Activated T-cell treated with anti-CD3 and anti-CD28 coated beads for 24 hours (primary cell): ENCODE data around the gene RNASE13.

ENCODE experiments used
- DNase-seq: peaks from one replicate; pipeline ENCODE4 v3.0.0-alpha.2; 2020; ENCODE audit warnings: low read depth

RNASE13 gene

DNA sequence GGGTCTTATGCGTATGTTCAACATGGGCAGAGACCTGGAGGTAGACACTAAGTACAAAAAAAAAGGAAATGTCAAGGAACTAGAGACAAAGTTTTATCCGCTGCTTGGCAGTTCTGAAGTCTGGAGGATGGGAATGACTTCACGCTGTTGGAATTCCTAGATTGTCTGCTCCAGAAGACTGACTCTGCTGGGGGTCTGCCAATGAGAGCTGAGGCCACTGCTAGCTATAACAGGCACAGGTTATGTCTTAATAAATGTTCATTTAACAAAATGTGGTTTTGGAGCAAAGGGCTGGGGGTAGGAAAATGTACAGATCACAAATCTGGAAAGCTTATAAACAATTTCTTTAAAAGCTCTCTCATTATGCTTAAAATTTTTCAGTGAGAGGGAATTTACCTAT, 28.9 kb upstream of the RNASE13 start:
- no peak for DNase-seq

DNA sequence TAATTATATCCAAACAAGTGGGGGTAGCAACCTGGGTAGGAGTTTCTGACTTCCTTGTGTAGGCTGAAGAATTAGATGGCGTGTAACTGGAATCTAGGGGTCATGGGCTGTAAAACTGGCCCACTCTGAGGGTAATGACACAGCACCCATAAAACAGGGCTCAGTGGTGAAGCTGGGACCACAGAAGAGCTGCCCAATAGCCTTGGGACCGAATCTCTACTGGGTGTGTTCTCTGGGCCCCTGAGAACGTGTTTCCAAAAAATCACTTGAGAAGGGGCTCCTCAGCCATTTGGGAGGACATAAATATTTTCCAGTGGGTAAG, 26.7 kb upstream of the RNASE13 start:
- no peak for DNase-seq

DNA sequence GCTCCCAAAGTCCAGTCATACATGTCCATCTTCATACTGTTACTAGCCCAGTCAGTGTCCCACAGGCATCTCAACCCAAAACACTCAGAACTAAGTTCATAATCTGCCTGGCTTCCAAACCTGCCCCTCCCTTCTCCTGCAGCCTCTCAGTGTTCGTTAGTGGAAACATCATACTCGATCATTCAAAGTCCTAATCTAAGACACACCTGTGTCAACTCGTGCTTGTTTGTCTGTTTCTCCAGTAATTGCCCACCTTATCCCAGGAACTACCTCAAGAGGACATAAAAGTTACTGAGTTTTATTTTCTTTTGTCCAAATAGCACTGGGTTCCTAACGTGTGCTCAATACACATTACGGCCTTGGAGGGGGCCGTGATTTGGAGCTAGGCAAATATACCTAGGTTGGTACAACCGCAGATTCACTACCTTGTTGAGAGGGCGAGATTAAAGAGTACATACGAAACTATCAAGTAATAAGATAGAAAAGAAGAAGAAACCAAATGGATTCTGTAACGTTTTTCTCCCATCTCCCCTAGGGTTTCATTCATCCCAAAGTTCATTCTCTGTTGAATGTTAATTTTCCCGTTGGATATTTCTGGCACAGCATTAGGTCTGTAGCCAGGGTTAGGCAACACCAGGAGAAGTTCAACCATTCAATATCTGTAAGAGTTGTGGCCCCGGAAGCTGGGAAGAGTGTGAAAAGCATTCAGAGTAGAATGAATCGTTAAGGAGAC, 26.2 kb upstream of the RNASE13 start:
- DNase-seq, result no peak

DNA sequence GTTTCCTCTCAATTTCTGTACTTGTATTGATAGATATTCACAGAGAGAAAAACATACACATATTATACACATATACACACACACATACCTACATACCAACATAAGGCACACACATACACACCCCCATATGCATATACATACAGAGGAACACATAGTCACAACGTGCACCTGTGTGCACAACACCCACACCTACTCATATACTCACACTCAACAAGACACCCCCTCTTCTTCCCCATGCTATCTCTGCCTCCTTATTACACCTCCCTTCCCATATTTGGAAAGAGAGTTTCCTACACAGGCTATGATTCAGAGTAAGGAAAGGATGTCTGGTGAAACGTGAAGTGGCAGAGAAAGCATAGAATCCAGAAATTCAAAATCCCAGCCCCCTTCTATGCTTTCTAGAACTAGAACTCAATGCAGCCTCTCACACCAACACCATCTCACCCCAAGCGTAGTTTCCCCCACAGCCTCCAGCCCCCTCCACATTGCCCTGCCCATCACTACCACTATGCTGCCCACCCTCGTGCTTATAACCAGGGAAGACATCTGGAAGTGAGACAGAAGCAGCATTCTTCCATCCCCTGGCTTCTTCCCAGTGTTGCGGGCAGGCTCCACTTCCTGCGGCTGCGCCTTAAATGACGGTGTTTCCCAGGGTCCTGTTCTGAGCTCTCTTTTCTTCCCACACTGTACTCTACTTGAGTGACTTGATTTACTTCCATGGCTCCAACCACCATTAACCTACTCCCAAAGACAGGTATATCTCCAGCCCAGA, 25.4 kb upstream of the RNASE13 start:
- DNase-seq, result no peak

DNA sequence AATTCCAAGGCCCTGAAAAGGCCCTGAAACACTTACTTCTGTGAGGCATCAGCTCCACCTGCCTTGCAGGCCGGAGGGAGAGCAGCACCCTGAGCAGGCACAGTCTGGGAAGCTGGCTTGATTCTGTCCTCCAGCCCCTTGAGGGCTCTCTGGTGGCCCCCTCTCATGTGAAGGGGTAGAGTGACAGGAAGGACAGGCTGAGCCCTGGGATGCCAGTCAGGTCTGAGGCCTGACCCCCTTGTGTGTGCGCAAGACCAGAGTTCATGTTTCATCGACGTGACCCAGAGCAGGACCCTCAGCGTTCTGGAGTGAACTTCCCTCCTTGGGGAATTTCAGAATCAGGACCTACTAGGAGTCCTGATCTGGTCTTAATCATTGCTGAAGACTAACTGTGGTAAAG, 24.3 kb upstream of the RNASE13 start:
- no peak for DNase-seq

DNA sequence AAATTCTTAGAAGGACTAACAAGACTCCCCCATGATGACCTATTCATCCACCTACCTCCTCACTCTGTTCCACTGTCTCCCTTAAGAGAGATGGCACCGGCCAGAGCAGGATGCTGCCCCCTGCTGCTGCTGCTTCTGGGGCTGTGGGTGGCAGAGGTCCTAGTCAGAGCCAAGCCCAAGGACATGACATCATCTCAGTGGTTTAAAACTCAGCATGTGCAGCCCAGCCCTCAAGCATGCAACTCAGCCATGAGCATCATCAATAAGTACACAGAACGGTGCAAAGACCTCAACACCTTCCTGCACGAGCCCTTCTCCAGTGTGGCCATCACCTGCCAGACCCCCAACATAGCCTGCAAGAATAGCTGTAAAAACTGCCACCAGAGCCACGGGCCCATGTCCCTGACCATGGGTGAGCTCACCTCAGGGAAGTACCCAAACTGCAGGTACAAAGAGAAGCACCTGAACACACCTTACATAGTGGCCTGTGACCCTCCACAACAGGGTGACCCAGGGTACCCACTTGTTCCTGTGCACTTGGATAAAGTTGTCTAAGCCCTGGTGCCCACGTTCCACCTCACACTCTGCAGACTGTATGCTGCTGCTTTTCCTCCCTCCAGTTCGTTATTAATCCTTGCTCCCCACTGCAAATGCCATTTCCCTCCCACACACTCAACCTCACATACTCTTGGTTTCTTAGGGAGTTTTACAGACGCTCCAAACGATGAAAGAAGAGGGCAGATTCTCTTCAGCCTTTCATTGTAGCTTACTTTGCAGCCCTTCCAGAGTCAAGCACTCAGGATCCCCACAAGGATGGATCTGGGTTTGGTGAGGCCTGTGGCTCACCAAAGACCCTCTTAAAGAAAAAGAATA, 23.4 kb upstream of the RNASE13 start, which contains the start of gene RNASE8:
Gene RNASE8 (plus strand): TSS at position 20 of the 873 bp plus-strand sequence. CDS start 71 bp downstream, at position 91.
- no peak for DNase-seq

DNA sequence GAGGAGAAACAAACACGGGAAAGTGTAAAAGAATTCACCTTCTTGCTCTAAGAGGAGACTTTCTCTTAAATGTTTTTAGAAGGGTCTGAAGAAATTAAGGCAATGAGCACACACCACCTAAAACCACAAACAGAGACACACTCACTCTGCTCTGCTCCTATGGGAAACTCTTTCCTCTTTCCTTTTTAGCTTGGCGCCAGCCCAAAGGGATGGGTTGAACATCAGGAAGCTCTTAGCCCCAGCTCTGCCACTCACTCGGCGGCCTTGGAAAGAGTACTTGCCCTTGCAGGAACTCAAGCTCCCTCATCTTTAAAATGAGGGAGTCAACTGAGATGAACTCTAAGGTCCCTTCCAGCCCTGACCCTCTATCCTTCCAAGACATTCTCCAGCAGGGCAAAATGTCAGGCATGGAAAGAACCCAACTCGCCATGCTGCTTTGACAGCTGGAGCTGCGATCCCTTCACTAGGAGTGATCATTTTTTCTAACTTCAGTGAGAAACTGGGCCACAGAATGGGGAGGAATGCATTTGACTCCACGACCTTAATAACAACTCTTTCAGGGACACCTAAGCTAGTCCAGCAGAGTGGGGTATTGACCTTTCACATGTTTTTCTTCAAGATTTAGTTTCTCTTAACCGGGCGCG, 22.0 kb upstream of the RNASE13 start:
- DNase-seq, result no peak

DNA sequence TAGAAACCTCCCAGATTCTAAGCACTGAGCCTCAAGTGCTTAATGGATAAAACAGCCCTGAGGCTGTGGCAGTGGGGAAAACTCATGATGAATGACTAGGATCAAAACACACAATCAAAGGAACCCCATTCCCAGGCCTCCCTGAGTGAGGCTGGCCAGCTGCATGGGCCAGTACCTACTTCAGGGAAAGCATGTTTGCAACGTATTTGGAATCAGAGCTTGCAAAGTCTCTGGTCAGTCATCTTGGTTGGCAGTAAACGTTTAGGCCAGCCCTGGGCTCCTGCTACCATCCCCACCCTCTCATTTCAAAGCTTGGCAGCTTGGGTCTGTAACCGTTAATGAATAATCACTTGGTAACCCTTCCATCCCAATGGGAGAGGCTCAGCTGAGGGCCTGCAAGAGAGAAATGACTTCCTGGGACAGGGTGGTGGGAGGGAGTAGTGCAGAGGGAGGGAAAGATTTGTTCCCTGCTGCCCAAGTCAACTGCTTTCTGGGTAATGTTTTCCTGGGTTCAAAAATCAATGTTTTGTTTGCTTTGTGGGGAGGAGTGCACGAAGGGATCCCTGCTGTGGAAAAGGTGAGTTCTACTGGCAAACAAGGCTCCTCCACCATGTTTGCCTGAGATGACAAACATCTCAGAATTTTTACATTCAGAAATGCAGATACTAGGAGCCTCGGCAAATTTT, 21.0 kb upstream of the RNASE13 start:
- DNase-seq, result no peak

DNA sequence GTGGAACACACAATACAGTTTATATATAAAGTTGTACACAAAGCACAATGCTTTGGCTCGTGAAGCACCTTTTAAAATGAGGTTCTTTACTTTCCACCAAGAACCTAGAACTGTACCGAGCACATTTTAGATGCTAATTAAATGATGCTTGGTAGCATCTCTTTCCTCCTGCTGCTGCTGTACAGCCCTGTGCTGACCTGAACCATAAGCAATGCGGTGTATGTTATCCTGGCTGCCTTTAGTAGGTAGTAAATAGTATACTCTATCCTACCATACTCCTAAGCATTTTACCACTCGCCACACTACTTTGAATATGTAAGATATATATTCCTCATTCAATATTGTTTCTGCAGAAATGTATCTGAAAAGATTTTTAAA, 20.1 kb upstream of the RNASE13 start:
- DNase-seq, result no peak

DNA sequence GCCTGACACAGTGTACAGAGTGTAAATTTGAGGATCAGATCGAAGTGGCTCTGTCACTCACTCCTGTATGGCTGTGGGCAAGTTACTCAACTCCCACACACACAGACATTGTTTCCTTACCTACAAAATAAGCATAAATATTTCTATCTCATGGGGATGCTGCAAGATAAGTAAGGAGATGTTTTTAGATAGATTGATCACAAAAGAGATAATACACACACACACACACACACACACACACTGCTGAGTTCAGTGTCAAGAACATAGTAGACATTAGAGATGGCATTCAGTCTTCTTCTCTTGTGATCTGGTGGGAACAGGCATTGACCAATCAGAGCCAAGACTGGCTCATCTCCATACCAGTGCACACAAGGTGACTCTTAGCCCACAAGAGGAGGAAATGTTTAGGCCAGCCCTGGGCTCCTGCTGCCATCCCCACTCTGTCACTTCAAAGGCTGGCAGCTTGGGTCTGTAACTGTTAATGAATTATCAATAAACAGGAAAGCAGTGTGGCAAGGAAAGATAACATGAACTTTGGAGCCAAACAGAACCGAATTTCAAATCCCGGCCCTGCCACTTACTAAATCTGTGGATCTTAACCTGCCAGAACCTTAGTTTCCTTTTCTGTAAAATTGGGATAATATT, 19.6 kb upstream of the RNASE13 start:
- DNase-seq, result no peak

DNA sequence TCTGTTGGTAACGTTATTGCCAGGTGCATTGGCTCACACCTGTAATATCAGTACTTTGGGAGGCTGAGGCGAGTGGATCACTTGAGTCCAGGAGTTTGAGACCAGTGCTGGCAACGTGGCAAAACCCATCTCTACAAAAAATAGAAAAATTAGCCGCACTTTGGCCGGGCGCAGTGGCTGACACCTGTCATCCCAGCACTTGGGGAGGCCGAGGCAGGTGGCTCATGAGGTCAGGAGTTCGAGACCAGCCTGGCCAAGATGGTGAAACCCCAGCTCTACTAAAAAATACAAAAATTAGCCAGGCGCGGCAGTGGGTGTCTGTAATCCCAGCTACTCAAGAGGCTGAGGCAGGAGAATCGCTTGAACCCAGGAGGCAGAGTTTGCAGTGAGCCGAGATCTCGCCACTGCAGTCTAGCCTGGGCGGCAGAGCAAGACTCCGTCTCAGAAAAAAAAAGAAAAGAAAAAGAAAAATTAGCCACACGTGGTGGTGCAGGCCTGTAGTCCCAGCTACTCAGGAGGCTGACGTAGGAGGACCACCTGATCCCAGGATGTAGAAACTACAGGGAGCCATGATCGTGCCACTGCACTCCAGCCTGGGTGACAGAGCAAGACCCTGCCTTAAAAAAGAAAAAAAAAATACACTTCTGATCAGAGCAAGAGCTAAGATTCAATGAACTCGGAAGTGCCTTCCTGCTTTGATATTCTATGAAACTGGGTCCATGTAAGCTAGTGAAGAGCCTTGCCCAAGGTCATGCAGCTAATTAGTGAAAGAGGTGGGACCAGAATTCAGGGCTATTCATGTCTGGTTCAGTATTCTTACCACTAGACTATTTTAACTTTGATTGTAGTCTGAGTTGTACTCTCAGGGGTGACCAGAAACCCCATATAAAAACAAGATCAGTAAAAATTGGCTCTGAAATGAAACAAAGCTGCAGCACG, 18.8 kb upstream of the RNASE13 start:
- DNase-seq, result no peak

DNA sequence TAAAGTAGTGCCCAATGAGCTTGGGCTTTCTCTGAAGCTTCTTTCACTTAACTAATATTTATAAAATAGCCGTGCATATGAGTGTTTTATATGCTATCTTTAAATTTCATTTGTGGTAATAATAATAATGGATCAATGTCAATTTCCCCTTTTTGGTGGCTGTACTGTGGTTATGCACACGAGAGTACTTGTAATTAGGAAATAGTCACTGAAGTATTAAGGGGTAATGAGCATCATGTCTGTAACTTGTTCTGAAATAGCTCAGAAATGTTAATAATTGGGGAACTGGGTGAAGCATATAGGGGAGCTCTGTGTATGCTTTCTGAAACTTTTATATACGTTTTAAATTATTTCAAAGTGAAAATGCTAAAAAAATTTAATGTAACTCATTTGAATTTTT, 16.0 kb upstream of the RNASE13 start:
- no peak for DNase-seq

DNA sequence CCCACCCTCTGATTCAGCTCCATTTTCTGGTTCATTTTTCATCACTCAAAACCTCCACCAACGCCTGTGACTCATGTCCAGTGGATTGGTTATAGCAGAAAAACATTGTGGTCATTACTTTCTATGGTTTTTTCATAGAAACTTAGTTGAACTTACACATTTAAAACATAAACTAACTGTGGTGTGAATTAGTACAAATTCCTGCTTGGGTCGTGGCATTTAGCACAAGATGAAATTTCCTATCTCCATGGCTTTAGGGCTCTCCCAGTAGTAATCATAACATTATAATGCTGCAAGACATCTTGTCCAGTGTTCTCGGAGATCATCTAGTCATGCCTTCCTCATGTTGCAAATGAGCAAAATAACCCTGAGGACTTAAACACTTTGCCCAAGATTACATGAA, 14.7 kb upstream of the RNASE13 start:
- DNase-seq, result no peak

DNA sequence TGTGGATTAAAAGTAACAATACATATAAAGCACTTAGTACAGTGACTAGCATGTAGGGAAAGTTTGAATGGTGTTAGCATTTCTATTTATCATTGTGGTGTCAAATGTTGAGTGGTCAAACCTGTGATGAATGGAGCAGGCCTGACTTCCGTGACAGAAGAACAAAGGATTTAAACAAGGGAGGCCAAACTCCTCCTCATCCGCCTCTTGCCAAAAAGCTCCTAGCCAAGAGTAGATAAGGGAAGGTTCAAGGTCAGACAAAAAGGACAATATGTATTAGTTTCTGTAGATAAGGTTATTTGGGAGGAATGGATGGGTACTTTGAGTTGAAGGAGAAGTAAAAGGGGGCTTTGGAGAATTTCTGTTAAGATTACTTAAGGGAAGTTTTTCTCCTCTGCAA, 14.0 kb upstream of the RNASE13 start:
- DNase-seq, result no peak

DNA sequence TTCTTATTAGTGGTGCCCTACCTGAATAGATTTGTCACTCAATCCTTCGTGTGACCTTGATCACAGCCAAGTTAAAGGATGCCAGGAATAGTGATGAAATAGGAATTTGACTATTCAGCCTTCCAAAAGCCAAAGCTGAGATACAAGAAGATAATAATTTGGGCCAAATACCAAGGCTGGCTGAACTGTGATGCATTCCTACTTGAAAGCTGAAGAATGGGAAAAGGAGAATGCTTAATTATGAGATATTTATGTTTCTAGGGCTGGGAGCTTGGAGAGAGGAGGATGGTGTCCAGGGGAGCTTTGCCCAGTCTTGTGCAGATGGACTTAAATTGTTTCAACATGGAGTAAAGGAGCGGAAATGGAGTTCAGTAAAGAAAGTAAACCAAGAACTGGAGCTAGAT, 12.8 kb upstream of the RNASE13 start:
- no peak for DNase-seq

DNA sequence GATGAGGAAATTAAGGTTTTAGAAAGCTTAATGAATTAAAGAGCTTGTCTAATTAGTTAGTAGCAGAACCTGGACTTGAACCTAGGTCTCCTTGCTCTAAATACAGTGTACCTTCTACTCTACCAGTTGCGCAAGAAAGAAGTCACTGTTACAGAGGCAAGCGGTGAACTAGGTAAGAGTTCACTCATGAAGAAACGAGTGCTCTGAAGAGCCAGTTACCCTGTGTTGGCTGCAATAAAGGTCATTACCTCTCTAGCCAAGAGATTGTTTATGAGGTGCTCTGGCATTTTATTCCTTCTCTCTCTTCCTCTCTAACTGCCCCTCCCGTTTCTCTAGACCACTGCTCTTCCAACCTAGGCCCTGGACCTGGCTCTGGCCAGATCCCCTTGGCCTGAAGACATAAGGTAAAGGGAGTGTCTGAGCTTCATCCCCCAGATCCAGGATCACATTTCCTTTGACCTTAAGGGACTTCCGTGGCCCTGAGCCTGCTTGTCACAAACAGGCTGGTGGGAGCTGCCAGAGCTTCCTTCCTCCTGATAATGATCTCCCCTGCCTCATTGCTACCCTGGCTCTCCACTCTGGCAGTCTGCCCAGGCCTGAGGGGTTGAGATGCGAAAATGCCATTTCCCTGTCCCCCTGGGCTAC, 9.5 kb upstream of the RNASE13 start:
- DNase-seq, result no peak

DNA sequence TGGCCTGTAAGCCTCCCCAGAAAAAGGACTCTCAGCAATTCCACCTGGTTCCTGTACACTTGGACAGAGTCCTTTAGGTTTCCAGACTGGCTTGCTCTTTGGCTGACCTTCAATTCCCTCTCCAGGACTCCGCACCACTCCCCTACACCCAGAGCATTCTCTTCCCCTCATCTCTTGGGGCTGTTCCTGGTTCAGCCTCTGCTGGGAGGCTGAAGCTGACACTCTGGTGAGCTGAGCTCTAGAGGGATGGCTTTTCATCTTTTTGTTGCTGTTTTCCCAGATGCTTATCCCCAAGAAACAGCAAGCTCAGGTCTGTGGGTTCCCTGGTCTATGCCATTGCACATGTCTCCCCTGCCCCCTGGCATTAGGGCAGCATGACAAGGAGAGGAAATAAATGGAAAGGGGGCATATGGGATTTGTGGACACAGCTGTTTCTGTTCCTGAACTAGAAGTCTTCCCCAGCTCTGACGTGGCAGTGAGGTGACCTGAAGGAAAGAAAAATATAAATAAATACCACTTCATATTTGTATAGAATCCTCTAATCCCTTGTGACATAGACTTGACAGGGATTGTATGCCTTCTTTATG, 8.9 kb upstream of the RNASE13 start:
- DNase-seq, result no peak

DNA sequence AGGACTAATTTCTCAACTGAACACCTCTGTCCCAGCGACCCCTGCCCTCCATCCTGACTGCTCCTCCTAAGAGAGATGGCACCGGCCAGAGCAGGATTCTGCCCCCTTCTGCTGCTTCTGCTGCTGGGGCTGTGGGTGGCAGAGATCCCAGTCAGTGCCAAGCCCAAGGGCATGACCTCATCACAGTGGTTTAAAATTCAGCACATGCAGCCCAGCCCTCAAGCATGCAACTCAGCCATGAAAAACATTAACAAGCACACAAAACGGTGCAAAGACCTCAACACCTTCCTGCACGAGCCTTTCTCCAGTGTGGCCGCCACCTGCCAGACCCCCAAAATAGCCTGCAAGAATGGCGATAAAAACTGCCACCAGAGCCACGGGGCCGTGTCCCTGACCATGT, 8.3 kb upstream of the RNASE13 start:
- DNase-seq, result no peak
